ENCODE measurements around the gene RRN3.
"Not testable (repeated sequence)": the region's sequence is repeated elsewhere in the genome, so short reads cannot be mapped to it uniquely, and the experiment has no call there.

- TF ChIP-seq POLR2A (IDR thresholded peaks at IDR 0.05; ENCODE audit: low read length); GATA1 (IDR thresholded peaks at IDR 0.05; ENCODE audit: low read depth, low read length): not testable (repeated sequence)
Observed at GRCh38 chr16:15093571-15093954, 509 bp downstream of the RRN3 start.

Measured in erythroblast (primary cell).